B cell (primary cell): ENCODE measurements around the gene SDF2L1. TPM values are rescaled to one million over a fixed set of nuclear protein-coding genes. Genes with fewer than 3 reads are reported as not detected.

Experiments
- ATAC-seq: fragments of 200-7000 bp; cut with Tn5 transposase; one replicate; pipeline ENCODE4 v1.10.0; 2021; ENCODE audit warnings: low read depth, mild to moderate bottlenecking, moderate number of reproducible peaks, moderate library complexity
- CTCF ChIA-PET: fragments of 350-600 bp; sonication (Branson Sonifier 250); formaldehyde crosslinking; loops from one replicate; lab custom pipeline; 2021; ENCODE audit warnings: antibody characterized with exemption, inconsistent platforms; lab: Charles Lee
- POLR2A ChIA-PET: fragments of 350-600 bp; sonication (Branson Sonifier 250); formaldehyde crosslinking; loops from one replicate; lab custom pipeline; 2021; ENCODE audit warnings: antibody characterized with exemption; lab: Charles Lee
- DNase-seq: peaks from one replicate; pipeline ENCODE4 v3.0.0; 2013
- H2AFZ ChIP-seq: 2 replicates; pipeline ENCODE4 v1.6.1; 2012; ENCODE audit warnings: mild to moderate bottlenecking, low read depth, low read length; ENCODE audit not compliant: insufficient read depth, poor library complexity, severe bottlenecking
- H3K27ac ChIP-seq, 2 donors: 1 replicate in 1 of 2; 2 replicates in 1 of 2; pipeline ENCODE4 v1.5.1; 2012 to 2013; ENCODE audit warnings: low read length in 2 of 2, mild to moderate bottlenecking in 2 of 2, moderate library complexity in 1 of 2
- H3K27me3 ChIP-seq, 4 experiments: fragments of 200-600 bp in 1 of 4; sonication (generic) in 1 of 4; replicated peaks in 1 of 4; 1 replicate in 2 of 4; 2 replicates in 2 of 4; pipeline versions ENCODE4 v1.6.1 to v1.7.0; 2013 to 2016; ENCODE audit warnings: low read length in 3 of 4, mild to moderate bottlenecking in 2 of 4, mixed read lengths in 1 of 4, moderate library complexity in 1 of 4; ENCODE audit not compliant: insufficient read depth in 4 of 4, control insufficient read depth in 3 of 4; ENCODE audit errors: control extremely low read depth in 1 of 4
- H3K36me3 ChIP-seq, 2 experiments: replicated peaks in 1 of 2; 1 replicate in 1 of 2; 2 replicates in 1 of 2; pipeline versions ENCODE4 v1.6.1 to v1.7.1; 2013; ENCODE audit warnings: low read length in 1 of 2; ENCODE audit not compliant: insufficient read depth in 2 of 2, control insufficient read depth in 1 of 2; ENCODE audit errors: control extremely low read depth in 1 of 2, extremely low read depth in 1 of 2
- H3K4me1 ChIP-seq, 2 donors: fragments of 200-600 bp in 1 of 2; sonication (generic) in 1 of 2; 1 replicate in 1 of 2; 2 replicates in 1 of 2; pipeline versions ENCODE4 v1.5.1 to v1.6.1; 2013 to 2017; ENCODE audit warnings: low read length in 2 of 2; ENCODE audit not compliant: control insufficient read depth in 2 of 2, insufficient read depth in 2 of 2
- H3K4me2 ChIP-seq: replicated peaks from 2 replicates; pipeline ENCODE3; 2012; ENCODE audit warnings: mild to moderate bottlenecking, low read depth, low read length; ENCODE audit not compliant: poor library complexity, severe bottlenecking
- H3K4me3 ChIP-seq, 5 experiments: fragments of 200-600 bp in 1 of 5; sonication (generic) in 1 of 5; 1 replicate in 3 of 5; 2 replicates in 2 of 5; pipeline versions ENCODE4 v1.5.1 to v1.7.0; 2011 to 2016; ENCODE audit warnings: low read length in 4 of 5, mild to moderate bottlenecking in 4 of 5, low read depth in 2 of 5, control low read depth in 1 of 5, moderate library complexity in 1 of 5; ENCODE audit not compliant: insufficient read depth in 1 of 5; ENCODE audit errors: control extremely low read depth in 1 of 5, extremely low read depth in 1 of 5
- H3K79me2 ChIP-seq: fragments of 200-600 bp; sonication (generic); one replicate; pipeline ENCODE4 v1.6.0; 2016; ENCODE audit warnings: low read length; ENCODE audit not compliant: control insufficient read depth, insufficient read depth
- H3K9ac ChIP-seq: fragments of 200-600 bp; sonication (generic); 2 replicates; pipeline ENCODE4 v1.6.1; 2017; ENCODE audit warnings: mild to moderate bottlenecking, low read length, moderate library complexity
- H3K9me3 ChIP-seq, 3 donors: one replicate each; pipeline versions ENCODE4 v1.6.1 to v1.7.1; 2013; ENCODE audit warnings: low read length in 2 of 3; ENCODE audit not compliant: control insufficient read depth in 2 of 3, insufficient read depth in 1 of 3; ENCODE audit errors: control extremely low read depth in 1 of 3
- H4K20me1 ChIP-seq: 2 replicates; pipeline ENCODE4 v1.6.0; 2012; ENCODE audit warnings: mild to moderate bottlenecking, low read length; ENCODE audit not compliant: insufficient read depth, control insufficient read depth, poor library complexity, severe bottlenecking
- H3K27ac Mint-ChIP-seq: one replicate; pipeline ENCODE4 v1.8.0; 2021; ENCODE audit warnings: mixed read lengths
- H3K27me3 Mint-ChIP-seq: one replicate; pipeline ENCODE4 v1.8.0; 2021; ENCODE audit warnings: mixed read lengths
- H3K4me1 Mint-ChIP-seq: one replicate; pipeline ENCODE4 v1.8.0; 2021; ENCODE audit warnings: mixed read lengths
- H3K4me3 Mint-ChIP-seq: one replicate; pipeline ENCODE4 v1.8.0; 2021; ENCODE audit warnings: mixed read lengths
- H3K9me3 Mint-ChIP-seq: one replicate; pipeline ENCODE4 v1.8.0; 2022; ENCODE audit warnings: mixed read lengths; ENCODE audit not compliant: insufficient read depth
- EZH2 ChIP-seq: IDR thresholded peaks from 2 replicates; pipeline ENCODE4 v1.6.1; 2012; ENCODE audit warnings: borderline replicate concordance, low read depth, mild to moderate bottlenecking, moderate library complexity, low read length; ENCODE audit not compliant: insufficient read depth, poor library complexity, severe bottlenecking
- WGBS: methylation state at CpG from one replicate; pipeline ENCODE4 v1.1.5; 2013; ENCODE audit warnings: missing lambda C conversion rate; ENCODE audit not compliant: insufficient coverage; 5-methylcytosine and 5-hydroxymethylcytosine counted together
- intact Hi-C: fragments of 100-400 bp; cut with micrococcal nuclease; formaldehyde crosslinking; loops from one replicate; pipeline ENCODE4 v1.10.0; 2022
- polyA plus RNA-seq: library from polyadenylated mRNA; depleted of rRNA; stranded (reverse); fragments of >200 nt; gene quantifications from 2 replicates; pipeline ENCODE4 v1.2.3, GENCODE V29; 2012
- total RNA-seq, 2 donors: library from RNA; stranded (reverse); fragments of 120-200 nt in 1 of 2; gene quantifications; 1 replicate in 1 of 2; 2 replicates in 1 of 2; pipeline versions ENCODE4 v1.2.3 to v1.2.4, GENCODE V29; 2013 to 2022
- TF ChIP-seq, protein P1 (sequence below): fragments of 200-600 bp; IDR thresholded peaks from one replicate; pipeline ENCODE4 v1.8.0; 2022; ENCODE audit warnings: antibody characterized with exemption, mild to moderate bottlenecking

The SDF2L1 gene
- total and polyA plus RNA-seq, 2 donors (not counting 1 experiment from before 2014, with no cell fraction given), result 15.2 to 23.5 TPM

DNA sequence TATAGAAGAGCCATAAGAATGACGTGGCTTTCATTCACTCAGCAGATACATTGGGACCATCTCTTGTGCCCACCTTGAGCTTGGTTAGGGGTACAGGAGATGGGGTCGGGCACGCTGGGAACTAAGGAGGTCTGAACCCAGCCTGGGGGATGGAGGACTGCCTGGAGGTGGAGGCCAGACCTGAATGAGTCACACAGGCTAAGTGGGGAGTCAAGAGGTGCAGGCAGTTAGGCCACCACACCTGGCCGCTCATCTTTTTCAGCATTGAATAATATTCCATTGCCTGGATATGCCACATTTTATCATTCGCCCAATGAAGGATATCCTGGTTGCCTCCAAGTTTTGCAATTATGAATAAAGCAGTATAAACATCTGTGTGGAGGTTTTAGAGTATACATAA, 19.9 kb downstream of the SDF2L1 start:
- no peak overlapping the region for H3K4me3 ChIP-seq
- no peaks in the 10 kb centered on the region for H3K36me3 ChIP-seq
- CTCF ChIA-PET, result no interaction called here
- peaks cover 6 to 24% of the 10 kb centered on the region in 2 donors for H3K4me1 ChIP-seq
- peaks cover 18% of the 10 kb centered on the region for H3K4me1 Mint-ChIP-seq
- POLR2A ChIA-PET, result no interaction called here
- no peak overlapping the region for H3K27ac Mint-ChIP-seq
- H3K4me3 Mint-ChIP-seq, result no peak overlapping the region
- ATAC-seq (no peak), DNase-seq (no peak)
- no peak overlapping the region for H2AFZ ChIP-seq
- H3K27me3 ChIP-seq, result no peaks in the 10 kb centered on the region
- H3K9me3 Mint-ChIP-seq, result no peaks in the 10 kb centered on the region
- no peaks in the 10 kb centered on the region for H4K20me1 ChIP-seq
- intact Hi-C loops, result no loop called here
- H3K79me2 ChIP-seq, result peaks cover 20% of the 10 kb centered on the region
- H3K4me2 ChIP-seq, result no peak overlapping the region
- no peaks in the 10 kb centered on the region for H3K27me3 Mint-ChIP-seq
- TF ChIP-seq, protein P1, sequence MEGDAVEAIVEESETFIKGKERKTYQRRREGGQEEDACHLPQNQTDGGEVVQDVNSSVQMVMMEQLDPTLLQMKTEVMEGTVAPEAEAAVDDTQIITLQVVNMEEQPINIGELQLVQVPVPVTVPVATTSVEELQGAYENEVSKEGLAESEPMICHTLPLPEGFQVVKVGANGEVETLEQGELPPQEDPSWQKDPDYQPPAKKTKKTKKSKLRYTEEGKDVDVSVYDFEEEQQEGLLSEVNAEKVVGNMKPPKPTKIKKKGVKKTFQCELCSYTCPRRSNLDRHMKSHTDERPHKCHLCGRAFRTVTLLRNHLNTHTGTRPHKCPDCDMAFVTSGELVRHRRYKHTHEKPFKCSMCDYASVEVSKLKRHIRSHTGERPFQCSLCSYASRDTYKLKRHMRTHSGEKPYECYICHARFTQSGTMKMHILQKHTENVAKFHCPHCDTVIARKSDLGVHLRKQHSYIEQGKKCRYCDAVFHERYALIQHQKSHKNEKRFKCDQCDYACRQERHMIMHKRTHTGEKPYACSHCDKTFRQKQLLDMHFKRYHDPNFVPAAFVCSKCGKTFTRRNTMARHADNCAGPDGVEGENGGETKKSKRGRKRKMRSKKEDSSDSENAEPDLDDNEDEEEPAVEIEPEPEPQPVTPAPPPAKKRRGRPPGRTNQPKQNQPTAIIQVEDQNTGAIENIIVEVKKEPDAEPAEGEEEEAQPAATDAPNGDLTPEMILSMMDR, result no peak
- TF ChIP-seq EZH2, result no peak
- H3K27ac ChIP-seq, result no peak overlapping the region
- H3K9ac ChIP-seq, result no peak overlapping the region
- WGBS, result 92% methylated on average over 2 of the region's 5 CpGs
- H3K9me3 ChIP-seq, result peaks cover 0 to 3% (median 0%) of the 10 kb centered on the region in 3 donors

DNA sequence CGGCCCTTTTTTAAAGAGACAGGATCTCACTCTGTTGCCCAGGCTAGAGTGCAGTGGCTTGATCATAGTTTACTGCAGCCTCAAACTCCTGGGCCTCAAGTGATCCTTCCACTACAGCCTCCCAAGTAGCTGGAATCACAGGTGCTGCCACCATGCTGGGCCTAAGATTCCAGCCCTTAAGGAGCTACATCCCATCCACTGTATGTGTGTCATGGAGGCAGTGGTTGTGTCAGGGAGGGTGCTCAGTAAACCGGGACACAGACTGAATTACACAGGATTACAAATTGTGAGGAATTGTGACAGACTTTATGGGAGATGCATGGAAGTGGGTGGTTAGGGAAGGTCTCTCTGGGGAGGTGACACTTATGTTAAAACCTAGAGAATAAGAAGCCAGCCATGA, 21.6 kb downstream of the SDF2L1 start:
- ATAC-seq, result no peak
- POLR2A ChIA-PET, result no interaction called here
- TF ChIP-seq, protein P1, result no peak
- TF ChIP-seq EZH2, result no peak
- Histone ChIP-seq H3K27me3 (no peaks in the 10 kb centered on the region), H4K20me1 (no peaks in the 10 kb centered on the region), H3K9me3 (no peaks in the 10 kb centered on the region), H2AFZ (no peak overlapping the region), H3K4me2 (no peak overlapping the region), H3K36me3 (no peaks in the 10 kb centered on the region), H3K9ac (no peak overlapping the region), H3K27ac (no peak overlapping the region), H3K4me3 (no peak overlapping the region), H3K79me2 (peaks cover 34% of the 10 kb centered on the region), H3K4me1 (peaks cover 8 to 17% of the 10 kb centered on the region in 2 donors)
- H3K4me1 Mint-ChIP-seq, result peaks cover 24% of the 10 kb centered on the region
- peak overlapping the region; percentile 2 for H3K4me3 Mint-ChIP-seq
- intact Hi-C loops, result no loop called here
- no peak overlapping the region for H3K27ac Mint-ChIP-seq
- CTCF ChIA-PET, result no interaction called here
- H3K9me3 Mint-ChIP-seq, result no peaks in the 10 kb centered on the region
- no peak for DNase-seq
- no peaks in the 10 kb centered on the region for H3K27me3 Mint-ChIP-seq
- 100% methylated on average over 2 of the region's 2 CpGs for WGBS
